HepG2 (cell line): ENCODE data around the gene TSKU. TPM values are rescaled to one million over a fixed set of nuclear protein-coding genes. Genes with fewer than 3 reads are reported as not detected.
A peak's percentile ranks its signal among the peaks of the same experiment; 100 is the strongest.

ENCODE experiments used
- BCL6 ChIP-seq: IDR thresholded peaks from 2 replicates; pipeline ENCODE4 v1.6.1; 2016; ENCODE audit warnings: missing genetic modification reagents, missing compliant biosample characterization
- CBX2 ChIP-seq, 2 experiments: fragments of 200-600 bp in 1 of 2; sonication (generic); formaldehyde crosslinking in 1 of 2; IDR thresholded peaks; 2 replicates each; pipeline versions ENCODE4 v1.7.0 to v1.8.1; 2018 to 2022; ENCODE audit warnings: low read depth in 2 of 2, low read length in 1 of 2, mild to moderate bottlenecking in 1 of 2, missing genetic modification reagents in 1 of 2
- FOXA1 ChIP-seq, 2 experiments: fragments of 450-650 bp in 1 of 2; sonication (generic) in 1 of 2; formaldehyde crosslinking in 1 of 2; IDR thresholded peaks; 2 replicates each; pipeline versions ENCODE4 v1.4.0 to v1.6.1; 2016 to 2020; ENCODE audit warnings: missing genetic modification reagents in 1 of 2
- FOXP4 ChIP-seq: sonication (generic); formaldehyde crosslinking; IDR thresholded peaks from 2 replicates; pipeline ENCODE4 v1.4.0; 2020; ENCODE audit warnings: missing genetic modification reagents
- GATAD1 ChIP-seq: IDR thresholded peaks from 2 replicates; pipeline ENCODE4 v1.6.1; 2016; ENCODE audit warnings: missing genetic modification reagents, missing compliant biosample characterization
- MBNL3 ChIP-seq: fragments of 250-450 bp; sonication (Bioruptor Pico); conservative IDR thresholded peaks from 2 replicates; pipeline ENCODE4 v1.8.0; 2022; ENCODE audit warnings: mild to moderate bottlenecking, inconsistent platforms
- MED13 ChIP-seq: sonication (generic); formaldehyde crosslinking; IDR thresholded peaks from 2 replicates; pipeline ENCODE4 v1.5.0; 2020; ENCODE audit warnings: missing genetic modification reagents
- NAIF1 ChIP-seq: sonication (generic); formaldehyde crosslinking; IDR thresholded peaks from 2 replicates; pipeline ENCODE4 v1.5.0; 2020; ENCODE audit warnings: mild to moderate bottlenecking, missing genetic modification reagents, borderline replicate concordance
- NCOA5 ChIP-seq: sonication (generic); formaldehyde crosslinking; IDR thresholded peaks from 2 replicates; pipeline ENCODE4 v1.4.0; 2020; ENCODE audit warnings: missing genetic modification reagents
- PRDM15 ChIP-seq: sonication (generic); formaldehyde crosslinking; IDR thresholded peaks from 2 replicates; pipeline ENCODE4 v1.4.0; 2020; ENCODE audit warnings: missing genetic modification reagents
- SOX5 ChIP-seq: IDR thresholded peaks from 2 replicates; pipeline ENCODE4 v1.6.1; 2016; ENCODE audit warnings: borderline replicate concordance
- SP4 ChIP-seq: sonication (generic); formaldehyde crosslinking; IDR thresholded peaks from 2 replicates; pipeline ENCODE4 v1.8.1; 2023; ENCODE audit warnings: mild to moderate bottlenecking, missing genetic modification reagents
- SUZ12 ChIP-seq: fragments of 150-350 bp; IDR thresholded peaks from 2 replicates; pipeline ENCODE4 v1.6.1; 2014; ENCODE audit warnings: low read depth, low read length
- TCF7 ChIP-seq: sonication (generic); IDR thresholded peaks from 2 replicates; pipeline ENCODE4 v1.6.1; 2016; ENCODE audit warnings: antibody characterized with exemption, low read depth
- ZBTB26 ChIP-seq: IDR thresholded peaks from 2 replicates; pipeline ENCODE4 v1.6.1; 2016; ENCODE audit warnings: missing compliant biosample characterization, missing genetic modification reagents, borderline replicate concordance
- ZBTB49 ChIP-seq: sonication (generic); formaldehyde crosslinking; IDR thresholded peaks from 2 replicates; pipeline ENCODE4 v1.4.0; 2020; ENCODE audit warnings: missing genetic modification reagents, borderline replicate concordance
- ZNF282 ChIP-seq: fragments of 450-650 bp; IDR thresholded peaks from 2 replicates; pipeline ENCODE4 v1.6.1; 2018; ENCODE audit not compliant: partially characterized antibody
- ZNF639 ChIP-seq: conservative IDR thresholded peaks from 2 replicates; pipeline ENCODE4 v1.6.1; 2018; ENCODE audit warnings: missing genetic modification reagents
- ZNF784 ChIP-seq: sonication (generic); formaldehyde crosslinking; IDR thresholded peaks from 2 replicates; pipeline ENCODE4 v1.5.1; 2020; ENCODE audit warnings: missing genetic modification reagents, mild to moderate bottlenecking, borderline replicate concordance
- polyA plus RNA-seq, 8 experiments: library from polyadenylated mRNA; depleted of rRNA in 3 of 8; stranded (reverse) in 7 of 8; unstranded in 1 of 8; fragments of >200 nt; fragmentation: Illumina TruSeq in 4 of 8; extraction: Trizol in 4 of 8; gene quantifications; 2 replicates each; pipeline versions ENCODE4 v1.2.1 to v1.2.3, GENCODE V29; 2011 to 2016; ENCODE audit warnings: low read depth in 4 of 8, missing spikeins in 1 of 8, mixed read lengths in 1 of 8; ENCODE audit not compliant: insufficient read depth in 1 of 8
- total RNA-seq, 5 experiments: library from RNA; depleted of rRNA; stranded (reverse); fragments of >200 nt; fragmentation: Illumina TruSeq; extraction: Trizol; gene quantifications; 2 replicates each; pipeline ENCODE4 v1.2.3, GENCODE V29; 2016; ENCODE audit warnings: low read depth in 1 of 5

Gene TSKU
- total and polyA plus RNA-seq, 2 of the 13 experiments (the other 11 are each of a cell fraction or from before 2014, with no cell fraction given), result 20.3 to 21.4 TPM

GRCh38 chr11:76801736-76802135 lies 18.6 kb downstream of the TSKU start (continued):
- TF ChIP-seq PRDM15 (CRISPR knock-in tag), result no peak
- no peak for TF ChIP-seq NCOA5 (CRISPR knock-in tag)
- no peak for TF ChIP-seq ZNF282
- no peak for TF ChIP-seq TCF7
- no peak for TF ChIP-seq MBNL3 (CRISPR knock-in tag)
- TF ChIP-seq ZNF639, result no peak
- no peak for TF ChIP-seq ZNF784
- TF ChIP-seq SOX5, result peak; percentile 55
- TF ChIP-seq CBX2 (IDR thresholded peaks at IDR 0.05; ENCODE audit: low read depth, low read length), result no peak
- no peak for TF ChIP-seq CBX2 (CRISPR knock-in tag; IDR thresholded peaks at IDR 0.05; ENCODE audit: low read depth)
- no peak for TF ChIP-seq GATAD1 (CRISPR knock-in tag)
- TF ChIP-seq ZBTB49, result no peak
- peak; percentile 59; the same call in 1 of the 2 replicates for TF ChIP-seq BCL6
- no peak for TF ChIP-seq MED13 (CRISPR knock-in tag)
- TF ChIP-seq FOXA1 (IDR thresholded peaks at IDR 0.05), result peak; percentile 79
- peak; percentile 77 for TF ChIP-seq FOXA1 (CRISPR knock-in tag; IDR thresholded peaks at IDR 0.05)
- no peak for TF ChIP-seq ZBTB26 (CRISPR knock-in tag)
- TF ChIP-seq FOXP4, result 0 out of 2 replicates have a peak, but pooled peaks have one; percentile 43
- TF ChIP-seq SUZ12, result no peak
- TF ChIP-seq SP4 (CRISPR knock-in tag), result no peak
- TF ChIP-seq NAIF1, result no peak
